Measurements from ENCODE around the gene SPAG17.

SPAG17 gene

GRCh38 chr1:118185084-118185832 is at the start of gene SPAG17:
TSS of gene SPAG17 (minus strand) at chr1:118185228. CDS start at chr1:118185157, 71 bp downstream.
- DNase-seq (ENCODE audit: low spot score), result no peak
- CTCF ChIA-PET, result interaction anchor here (0.6 to 1.0 kb wide), 3 partner anchors 12 to 1063 kb away, joined by 3 to 5 read pairs (median 4); no protein-coding TSS in a partner anchor
- no peak within 1 kb of the TSS; the same call in 1 of the 2 replicates for H3K27ac ChIP-seq
- no peak for TF ChIP-seq CTCF (conservative IDR thresholded peaks at IDR 0.05; ENCODE audit: low read depth)
- POLR2A ChIA-PET (ENCODE audit: low non-redundant PET), result no interaction called here

- no peak for TF ChIP-seq CTCF (conservative IDR thresholded peaks at IDR 0.05; ENCODE audit: low read depth)
- ChIA-PET POLR2A (ENCODE audit: low non-redundant PET) (no interaction called here), CTCF (no interaction called here)
- H3K27ac ChIP-seq, result no peak overlapping the region
- DNase-seq (ENCODE audit: low spot score), result no peak
These were observed 40.4 kb upstream of the SPAG17 start for GRCh38 chr1:118225471-118225870.

- no peak overlapping the region for H3K27ac ChIP-seq
- no peak for DNase-seq (ENCODE audit: low spot score)
- ChIA-PET CTCF (interaction anchor here (0.5 kb wide), 1 partner anchor 13 kb away, joined by 3 read pairs; no protein-coding TSS in a partner anchor), POLR2A (ENCODE audit: low non-redundant PET) (no interaction called here)
- TF ChIP-seq CTCF (conservative IDR thresholded peaks at IDR 0.05; ENCODE audit: low read depth), result no peak
These were observed 38.4 kb upstream of the SPAG17 start for GRCh38 chr1:118223426-118223825.

- H3K27ac ChIP-seq, result no peak overlapping the region
- ChIA-PET POLR2A (ENCODE audit: low non-redundant PET) (no interaction called here), CTCF (no interaction called here)
- TF ChIP-seq CTCF (conservative IDR thresholded peaks at IDR 0.05; ENCODE audit: low read depth), result no peak
- DNase-seq (ENCODE audit: low spot score), result no peak
These were observed 34.4 kb upstream of the SPAG17 start for GRCh38 chr1:118219438-118219837.

GRCh38 chr1:118217141-118217838 is 32.3 kb upstream of the SPAG17 start:
- POLR2A ChIA-PET (ENCODE audit: low non-redundant PET), result no interaction called here
- H3K27ac ChIP-seq, result no peak overlapping the region
- no peak for DNase-seq (ENCODE audit: low spot score)
- no peak for TF ChIP-seq CTCF (conservative IDR thresholded peaks at IDR 0.05; ENCODE audit: low read depth)
- CTCF ChIA-PET, result interaction anchor here (0.5 kb wide), 1 partner anchor 42 kb away, joined by 4 read pairs; no protein-coding TSS in a partner anchor

- ChIA-PET POLR2A (ENCODE audit: low non-redundant PET) (no interaction called here), CTCF (interaction anchor here (0.6 kb wide), 1 partner anchor 932 kb away, joined by 3 read pairs; no protein-coding TSS in a partner anchor)
- no peak overlapping the region for H3K27ac ChIP-seq
- no peak for DNase-seq (ENCODE audit: low spot score)
- no peak for TF ChIP-seq CTCF (conservative IDR thresholded peaks at IDR 0.05; ENCODE audit: low read depth)
These were observed 29.8 kb upstream of the SPAG17 start for GRCh38 chr1:118214866-118215265.
